Thyroid gland (tissue), 4 donors: ENCODE results near the gene SHE.

Experiments
- CTCF ChIP-seq, 6 experiments: fragments of 200-600 bp in 3 of 6; fragments of 450-650 bp in 3 of 6; sonication (generic) in 3 of 6; IDR thresholded peaks; one replicate each; pipeline ENCODE4 v1.5.1; 2016 to 2019; ENCODE audit warnings: antibody characterized with exemption in 6 of 6, mild to moderate bottlenecking in 2 of 6, inconsistent platforms in 1 of 6, moderate library complexity in 1 of 6
- POLR2A ChIP-seq, 2 donors: fragments of 450-650 bp; IDR thresholded peaks; one replicate each; pipeline ENCODE4 v1.6.1; 2017; ENCODE audit warnings: antibody characterized with exemption in 2 of 2, mild to moderate bottlenecking in 2 of 2, moderate library complexity in 1 of 2

DNA sequence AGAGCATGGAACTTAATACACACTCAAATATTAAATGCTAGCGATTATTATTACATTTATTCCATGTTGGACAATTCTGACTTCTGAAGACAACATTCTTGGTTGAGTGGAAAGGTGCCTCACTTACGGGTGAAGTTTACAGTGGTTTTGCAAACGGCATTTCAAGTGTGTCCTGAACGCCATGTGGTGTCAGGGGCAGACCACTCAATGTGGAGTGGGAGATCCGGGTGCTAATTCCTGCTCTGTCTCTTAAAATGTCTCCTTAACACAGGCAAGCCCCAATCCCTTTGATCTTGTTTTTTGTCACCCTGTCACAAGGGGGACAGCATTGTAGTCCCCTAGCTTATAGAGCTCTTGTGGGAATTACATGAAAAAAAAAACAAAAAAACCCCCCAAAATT lies 5.8 kb downstream of the SHE start:
- TF ChIP-seq CTCF (IDR thresholded peaks at IDR 0.05) (no peak), POLR2A (IDR thresholded peaks at IDR 0.05) (no peak)
